Testis (tissue), 2 donors: ENCODE data around the gene FRMD5.

Experiments
- CTCF ChIP-seq, 3 experiments: fragments of 450-650 bp in 2 of 3; fragments of 200-600 bp in 1 of 3; sonication (generic) in 1 of 3; IDR thresholded peaks; one replicate each; pipeline ENCODE4 v1.5.1; 2016 to 2019; ENCODE audit warnings: antibody characterized with exemption in 3 of 3, mild to moderate bottlenecking in 2 of 3, moderate library complexity in 1 of 3
- POLR2A ChIP-seq: fragments of 450-650 bp; IDR thresholded peaks from one replicate; pipeline ENCODE4 v1.6.1; 2017; ENCODE audit warnings: antibody characterized with exemption, mild to moderate bottlenecking, moderate library complexity

GRCh38 chr15:44177139-44177538, 17.9 kb downstream of the FRMD5 start:
- no peak for TF ChIP-seq POLR2A
- no peak for TF ChIP-seq CTCF (IDR thresholded peaks at IDR 0.05)
